ENCODE results near the gene LRRC63. TPM values are rescaled to one million over a fixed set of nuclear protein-coding genes. Genes with fewer than 3 reads are reported as not detected.
A peak's percentile ranks its signal among the peaks of the same experiment; 100 is the strongest.

Gene LRRC63
- total RNA-seq, 3 donors from 2014 or later (not counting 1 experiment from before 2014, with no cell fraction given) = 0.32 to 0.95 (median 0.40) TPM

DNA sequence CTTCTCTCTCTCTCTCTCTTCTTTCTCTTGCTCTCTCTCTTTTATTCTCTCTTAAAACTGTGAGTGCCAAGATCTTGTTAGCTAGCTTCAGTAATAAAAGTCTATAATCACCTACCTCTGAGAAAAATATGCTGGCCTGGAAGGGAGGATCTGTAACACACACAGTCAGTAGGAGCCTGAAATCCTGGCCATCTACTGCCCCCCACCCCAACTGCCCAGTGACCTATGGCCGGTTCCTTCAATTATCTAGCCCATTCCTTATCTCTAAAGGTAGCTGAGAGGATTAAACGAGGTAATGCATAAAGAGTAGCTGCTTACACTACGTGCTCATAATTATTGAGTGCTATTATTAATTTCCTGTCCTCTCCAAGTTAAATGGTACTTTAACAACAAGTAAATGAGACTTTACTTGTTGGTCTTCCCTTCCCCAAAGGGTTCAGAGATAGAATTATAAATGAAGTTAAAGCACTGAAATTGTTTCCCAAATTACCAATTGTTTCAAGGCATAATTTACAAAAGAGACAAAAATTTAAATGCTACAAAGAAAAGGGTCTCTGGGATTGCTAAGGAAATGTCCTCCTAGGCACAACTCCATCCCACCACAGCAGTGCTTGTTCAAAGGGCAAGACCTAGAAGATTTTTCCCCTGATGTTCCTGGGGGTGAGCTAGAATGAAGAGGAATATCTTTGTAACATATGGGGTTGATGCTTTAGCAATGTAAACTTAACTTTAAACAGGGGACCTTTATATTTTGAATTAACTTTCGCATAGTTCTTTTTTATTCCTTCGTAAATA, 31.6 kb upstream of the LRRC63 start:
- Histone ChIP-seq H3K9me3 (ENCODE audit: control insufficient read depth, insufficient read depth, low read length) (no peaks in the 10 kb centered on the region), H3K36me3 (ENCODE audit: control insufficient read depth, insufficient read depth, low read length) (peaks cover 8% of the 10 kb centered on the region), H3K27ac (ENCODE audit: low read length) (peak overlapping the region; percentile 76), H3K4me1 (ENCODE audit: control insufficient read depth, insufficient read depth, low read length) (peaks cover 46% of the 10 kb centered on the region), H3K4me3 (ENCODE audit: low read length) (peak overlapping the region; percentile 89), H3K27me3 (ENCODE audit: control insufficient read depth, insufficient read depth, low read length) (no peaks in the 10 kb centered on the region)
- Mint-ChIP-seq H3K27me3 (ENCODE audit: low read depth in 2 of 2) (no peaks in the 10 kb centered on the region), H3K27ac (peak overlapping the region; percentile 84 to 96), H3K4me3 (peak overlapping the region; percentile 95), H3K4me1 (peaks cover 80 to 92% of the 10 kb centered on the region in 2 donors), H3K36me3 (peaks cover 8% of the 10 kb centered on the region), H3K9me3 (no peaks in the 10 kb centered on the region)
- WGBS (ENCODE audit: insufficient coverage) = no CpG with 5 or more reads among the region's 5 CpGs
- intact Hi-C loops (cut with micrococcal nuclease) = loop anchor here (5.0 to 10.0 kb wide), 3 partner anchors 117 to 375 kb away; partner anchors contain the start of genes LRCH1 and ZC3H13
- TF ChIP-seq, protein P1, sequence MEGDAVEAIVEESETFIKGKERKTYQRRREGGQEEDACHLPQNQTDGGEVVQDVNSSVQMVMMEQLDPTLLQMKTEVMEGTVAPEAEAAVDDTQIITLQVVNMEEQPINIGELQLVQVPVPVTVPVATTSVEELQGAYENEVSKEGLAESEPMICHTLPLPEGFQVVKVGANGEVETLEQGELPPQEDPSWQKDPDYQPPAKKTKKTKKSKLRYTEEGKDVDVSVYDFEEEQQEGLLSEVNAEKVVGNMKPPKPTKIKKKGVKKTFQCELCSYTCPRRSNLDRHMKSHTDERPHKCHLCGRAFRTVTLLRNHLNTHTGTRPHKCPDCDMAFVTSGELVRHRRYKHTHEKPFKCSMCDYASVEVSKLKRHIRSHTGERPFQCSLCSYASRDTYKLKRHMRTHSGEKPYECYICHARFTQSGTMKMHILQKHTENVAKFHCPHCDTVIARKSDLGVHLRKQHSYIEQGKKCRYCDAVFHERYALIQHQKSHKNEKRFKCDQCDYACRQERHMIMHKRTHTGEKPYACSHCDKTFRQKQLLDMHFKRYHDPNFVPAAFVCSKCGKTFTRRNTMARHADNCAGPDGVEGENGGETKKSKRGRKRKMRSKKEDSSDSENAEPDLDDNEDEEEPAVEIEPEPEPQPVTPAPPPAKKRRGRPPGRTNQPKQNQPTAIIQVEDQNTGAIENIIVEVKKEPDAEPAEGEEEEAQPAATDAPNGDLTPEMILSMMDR (IDR thresholded peaks at IDR 0.05) = no peak
- DNase-seq (no peak), ATAC-seq (no peak)

DNA sequence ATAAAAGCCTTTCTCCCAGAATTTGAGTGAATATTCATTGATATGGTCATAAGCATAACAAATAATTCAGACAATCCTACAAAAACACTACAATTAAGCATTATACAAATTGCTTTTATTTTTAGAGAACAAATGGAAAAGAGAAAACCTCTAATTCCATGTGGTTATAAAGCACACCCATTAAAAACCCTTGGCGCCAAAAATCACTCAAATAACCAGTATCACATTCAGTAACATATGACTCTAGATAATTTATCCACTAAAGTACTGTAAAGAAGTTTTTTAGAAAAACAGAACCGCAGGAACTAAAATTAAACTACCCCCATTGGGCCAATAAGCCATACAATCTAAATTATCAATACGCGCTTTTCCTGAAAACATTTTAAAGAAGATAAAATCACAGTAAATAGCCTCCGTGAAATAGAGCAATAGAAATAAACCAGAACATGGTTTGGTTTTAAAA, 30.3 kb upstream of the LRRC63 start:
- peak overlapping the region; percentile 84 to 96 for H3K27ac Mint-ChIP-seq
- Histone ChIP-seq H3K4me3 (ENCODE audit: low read length) (peak overlapping the region; percentile 89), H3K27me3 (ENCODE audit: control insufficient read depth, insufficient read depth, low read length) (no peaks in the 10 kb centered on the region), H3K9me3 (ENCODE audit: control insufficient read depth, insufficient read depth, low read length) (no peaks in the 10 kb centered on the region), H3K27ac (ENCODE audit: low read length) (peak overlapping the region; percentile 76), H3K36me3 (ENCODE audit: control insufficient read depth, insufficient read depth, low read length) (peaks cover 6% of the 10 kb centered on the region), H3K4me1 (ENCODE audit: control insufficient read depth, insufficient read depth, low read length) (peaks cover 46% of the 10 kb centered on the region)
- intact Hi-C loops (cut with micrococcal nuclease) = loop anchor here (1.0 to 5.0 kb wide), 3 partner anchors 13 to 129 kb away; partner anchors contain the start of gene ZC3H13
- no peaks in the 10 kb centered on the region for H3K9me3 Mint-ChIP-seq
- no CpG with 5 or more reads among the region's 5 CpGs for WGBS (ENCODE audit: insufficient coverage)
- DNase-seq (no peak), ATAC-seq (no peak)
- H3K27me3 Mint-ChIP-seq (ENCODE audit: low read depth in 2 of 2) = no peaks in the 10 kb centered on the region
- H3K4me3 Mint-ChIP-seq = peak overlapping the region; percentile 95
- H3K4me1 Mint-ChIP-seq = peaks cover 72 to 85% of the 10 kb centered on the region in 2 donors
- TF ChIP-seq, protein P1 (IDR thresholded peaks at IDR 0.05) = no peak
- H3K36me3 Mint-ChIP-seq = peaks cover 8% of the 10 kb centered on the region

DNA sequence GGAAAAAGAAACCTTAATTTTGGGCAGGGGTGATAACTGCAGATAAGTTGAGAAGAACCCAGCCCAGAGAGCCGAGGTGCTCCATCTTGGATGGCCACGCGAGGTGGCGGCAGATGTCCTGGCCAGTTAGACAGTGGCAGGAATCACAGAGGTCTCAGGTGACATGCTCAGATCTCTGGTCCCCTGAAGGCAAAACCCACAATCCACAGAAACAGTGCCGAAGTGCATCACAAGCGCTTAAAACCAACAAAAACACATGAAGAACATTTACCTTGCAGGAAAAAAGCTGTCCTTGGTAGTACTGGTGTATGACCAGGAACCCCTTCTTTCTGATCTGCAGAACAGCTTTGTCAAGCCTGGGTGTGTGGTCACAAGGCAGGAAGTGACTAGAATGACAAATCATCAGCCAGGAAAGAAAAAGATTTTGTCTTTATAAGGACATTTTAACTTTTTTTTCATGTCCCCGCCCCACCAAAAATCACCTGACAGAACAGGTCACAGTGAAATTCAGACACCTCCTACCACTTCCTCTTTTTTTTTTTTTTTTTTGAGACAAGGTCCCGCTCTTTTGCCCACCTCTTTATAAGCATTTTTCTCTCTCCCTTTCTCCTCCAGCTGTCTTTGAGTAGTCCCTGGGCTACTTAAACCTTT, 29.8 kb upstream of the LRRC63 start, which contains the start of gene LCP1:
Gene LCP1 (minus strand): TSS at position 338 of the 651 bp plus-strand sequence. CDS start 22,515 bp downstream, outside the sequence.
- DNase-seq (peak; percentile 66 to 94), ATAC-seq (peak; percentile 70 to 86 (median 76))
- WGBS (ENCODE audit: insufficient coverage) = 0% methylated on average over 8 of the region's 8 CpGs
- Histone ChIP-seq H3K9me3 (ENCODE audit: control insufficient read depth, insufficient read depth, low read length) (no peaks in the 10 kb centered on the region), H3K4me3 (ENCODE audit: low read length) (peak within 1 kb of the TSS; percentile 89), H3K27ac (ENCODE audit: low read length) (peak within 1 kb of the TSS; percentile 76), H3K36me3 (ENCODE audit: control insufficient read depth, insufficient read depth, low read length) (peaks cover 6% of the 10 kb centered on the region), H3K4me1 (ENCODE audit: control insufficient read depth, insufficient read depth, low read length) (peaks cover 45% of the 10 kb centered on the region), H3K27me3 (ENCODE audit: control insufficient read depth, insufficient read depth, low read length) (no peaks in the 10 kb centered on the region)
- Mint-ChIP-seq H3K27me3 (ENCODE audit: low read depth in 2 of 2) (no peaks in the 10 kb centered on the region), H3K9me3 (no peaks in the 10 kb centered on the region), H3K4me3 (peak within 1 kb of the TSS; percentile 95), H3K36me3 (peaks cover 8% of the 10 kb centered on the region), H3K4me1 (peaks cover 66 to 79% of the 10 kb centered on the region in 2 donors), H3K27ac (peak within 1 kb of the TSS; percentile 84 to 96)
- intact Hi-C loops (cut with micrococcal nuclease) = loop anchor here (1.0 to 5.0 kb wide), 4 partner anchors 10 to 130 kb away; partner anchors contain the start of gene ZC3H13
- TF ChIP-seq, protein P1 (IDR thresholded peaks at IDR 0.05) = no peak

All from natural killer cell (primary cell).